Testis (tissue), 2 donors: ENCODE data around the gene EDEM3.

Experiments used
- CTCF ChIP-seq, 3 experiments: fragments of 450-650 bp in 2 of 3; fragments of 200-600 bp in 1 of 3; sonication (generic) in 1 of 3; IDR thresholded peaks; one replicate each; pipeline ENCODE4 v1.5.1; 2016 to 2019; ENCODE audit warnings: antibody characterized with exemption in 3 of 3, mild to moderate bottlenecking in 2 of 3, moderate library complexity in 1 of 3
- POLR2A ChIP-seq: fragments of 450-650 bp; IDR thresholded peaks from one replicate; pipeline ENCODE4 v1.6.1; 2017; ENCODE audit warnings: antibody characterized with exemption, mild to moderate bottlenecking, moderate library complexity

GRCh38 chr1:184695023-184695422 lies 59.6 kb downstream of the EDEM3 start:
- TF ChIP-seq CTCF (IDR thresholded peaks at IDR 0.05), result no peak
- no peak for TF ChIP-seq POLR2A
